GM12801 (cell line): ENCODE measurements around the gene ATF1.

Experiments used
- TF ChIP-seq, protein P1 (sequence below): IDR thresholded peaks from one replicate; pipeline ENCODE4 v1.5.1; 2011; ENCODE audit warnings: control low read depth; ENCODE audit not compliant: insufficient read length; ENCODE audit errors: extremely low read depth

ATF1 gene

DNA sequence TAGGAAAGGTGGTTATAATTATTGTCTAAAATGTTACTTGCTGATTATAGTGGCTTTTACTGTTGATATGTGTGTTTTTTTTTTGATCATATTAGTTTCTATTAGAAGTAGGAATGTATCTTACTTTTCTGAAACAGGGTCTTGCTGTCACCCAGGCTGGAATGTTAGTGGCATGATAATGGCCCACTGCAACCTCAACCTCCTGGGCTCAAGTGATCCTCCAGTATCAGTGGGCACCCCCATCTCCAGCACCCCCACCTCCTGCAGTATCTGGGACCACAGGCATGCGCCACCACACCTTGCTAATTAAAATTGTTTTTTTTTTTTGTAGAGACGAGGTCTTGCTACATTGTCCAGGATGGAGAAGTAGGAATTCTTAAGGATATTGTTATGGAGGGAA, 11.3 kb downstream of the ATF1 start:
- TF ChIP-seq, protein P1, sequence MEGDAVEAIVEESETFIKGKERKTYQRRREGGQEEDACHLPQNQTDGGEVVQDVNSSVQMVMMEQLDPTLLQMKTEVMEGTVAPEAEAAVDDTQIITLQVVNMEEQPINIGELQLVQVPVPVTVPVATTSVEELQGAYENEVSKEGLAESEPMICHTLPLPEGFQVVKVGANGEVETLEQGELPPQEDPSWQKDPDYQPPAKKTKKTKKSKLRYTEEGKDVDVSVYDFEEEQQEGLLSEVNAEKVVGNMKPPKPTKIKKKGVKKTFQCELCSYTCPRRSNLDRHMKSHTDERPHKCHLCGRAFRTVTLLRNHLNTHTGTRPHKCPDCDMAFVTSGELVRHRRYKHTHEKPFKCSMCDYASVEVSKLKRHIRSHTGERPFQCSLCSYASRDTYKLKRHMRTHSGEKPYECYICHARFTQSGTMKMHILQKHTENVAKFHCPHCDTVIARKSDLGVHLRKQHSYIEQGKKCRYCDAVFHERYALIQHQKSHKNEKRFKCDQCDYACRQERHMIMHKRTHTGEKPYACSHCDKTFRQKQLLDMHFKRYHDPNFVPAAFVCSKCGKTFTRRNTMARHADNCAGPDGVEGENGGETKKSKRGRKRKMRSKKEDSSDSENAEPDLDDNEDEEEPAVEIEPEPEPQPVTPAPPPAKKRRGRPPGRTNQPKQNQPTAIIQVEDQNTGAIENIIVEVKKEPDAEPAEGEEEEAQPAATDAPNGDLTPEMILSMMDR, result no peak

DNA sequence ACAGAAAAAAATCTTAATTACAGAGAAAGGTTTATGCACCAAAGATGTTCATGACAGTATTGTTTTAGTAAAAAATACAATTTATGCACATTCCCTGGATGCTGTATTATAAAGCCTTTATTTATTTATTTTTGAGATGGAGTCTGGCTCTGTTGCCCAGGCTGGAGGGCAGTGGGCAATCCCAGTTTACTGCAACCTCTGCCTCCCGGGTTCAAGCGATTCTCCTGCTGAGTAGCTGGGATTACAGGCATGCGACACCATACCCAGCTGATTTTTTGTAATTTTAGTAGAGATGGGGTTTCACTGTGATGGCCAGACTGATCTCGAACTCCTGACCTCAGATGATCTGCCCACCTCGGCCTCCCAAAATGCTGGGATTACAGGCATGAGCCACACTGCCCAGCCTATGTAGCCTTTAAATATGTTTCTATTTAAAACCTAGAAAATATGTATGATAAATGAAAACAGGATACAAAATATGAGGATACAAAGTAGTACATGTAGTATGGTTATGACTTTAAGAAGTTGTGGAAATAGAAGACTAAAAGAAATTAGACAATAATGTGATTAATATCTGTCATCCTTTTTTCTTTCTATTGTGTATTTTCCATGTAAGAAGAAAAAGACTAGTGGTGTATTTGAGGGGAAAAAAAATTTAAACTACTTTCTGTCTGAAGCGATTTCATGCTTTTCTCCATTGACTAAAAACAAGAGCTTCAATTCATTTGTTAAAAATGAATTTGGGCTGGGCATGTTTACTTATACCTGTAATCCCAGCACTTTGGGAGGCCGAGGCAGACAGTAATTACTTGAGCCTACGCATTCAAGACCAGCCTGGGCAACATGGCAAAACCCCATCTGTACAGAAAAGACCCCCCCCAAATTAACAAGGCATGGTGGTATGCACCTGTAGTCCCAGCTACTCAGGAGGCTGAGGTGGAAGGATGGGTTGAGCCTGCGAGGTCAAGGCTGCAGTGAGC, 13.1 kb downstream of the ATF1 start:
- TF ChIP-seq, protein P1, result no peak

DNA sequence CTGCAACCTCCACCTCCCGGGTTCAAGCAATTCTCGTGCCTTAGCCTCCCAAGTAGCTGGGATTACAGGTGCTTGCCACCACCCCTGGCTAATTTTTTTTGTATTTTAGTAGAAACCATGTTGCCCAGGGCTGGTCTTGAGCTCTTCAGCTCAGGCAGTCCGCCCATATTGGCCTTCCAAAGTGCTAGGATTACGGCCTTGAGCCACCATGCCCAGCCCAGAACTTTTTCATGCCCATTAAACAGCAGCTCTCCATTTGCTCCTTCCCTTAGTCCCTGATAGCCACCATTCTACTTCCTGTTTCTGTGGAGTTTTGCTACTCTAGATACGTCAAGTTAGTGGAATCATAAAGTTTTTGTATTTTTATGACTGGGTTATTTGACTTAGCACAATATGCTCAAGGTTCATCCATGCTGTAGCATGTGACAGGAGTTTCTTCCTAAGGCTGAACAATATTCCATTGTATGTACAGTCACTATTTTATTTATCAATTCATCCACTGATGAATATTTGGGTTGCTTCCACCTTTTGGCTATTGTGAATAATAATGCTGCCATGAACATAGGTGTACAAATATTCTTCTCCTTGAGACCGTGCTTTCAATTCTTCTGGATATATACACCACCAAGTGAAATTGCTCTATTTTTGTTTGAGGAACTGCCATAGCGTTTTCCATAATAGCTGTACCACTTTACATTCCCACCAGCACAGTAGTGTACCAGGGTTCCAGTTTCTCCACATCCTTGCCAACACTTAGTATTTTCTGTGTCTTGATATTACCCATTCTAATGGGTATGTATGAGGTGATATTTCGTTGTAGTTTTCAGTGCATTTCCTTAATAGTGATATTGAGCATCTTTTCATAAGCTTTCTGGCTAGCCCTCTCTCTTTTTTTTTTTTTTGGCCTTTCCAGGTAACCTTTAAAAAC, 15.0 kb downstream of the ATF1 start:
- TF ChIP-seq, protein P1, result no peak

DNA sequence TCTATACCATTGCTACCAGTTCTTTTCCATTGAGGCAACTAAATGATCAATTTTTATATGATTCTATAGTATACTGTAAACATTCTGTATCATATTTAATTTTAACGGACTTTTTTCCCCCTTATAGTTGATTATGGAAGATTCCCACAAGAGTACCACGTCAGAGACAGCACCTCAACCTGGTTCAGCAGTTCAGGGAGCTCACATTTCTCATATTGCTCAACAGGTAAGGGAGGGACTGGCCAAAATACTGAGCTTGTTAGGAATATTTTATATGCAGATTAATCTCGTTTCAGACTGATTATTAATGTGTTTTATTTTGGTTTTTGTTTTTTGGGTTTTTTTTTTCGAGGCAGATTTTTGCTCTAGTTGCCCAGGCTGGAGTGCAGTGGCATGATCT, 16.1 kb downstream of the ATF1 start:
- TF ChIP-seq, protein P1, result no peak

DNA sequence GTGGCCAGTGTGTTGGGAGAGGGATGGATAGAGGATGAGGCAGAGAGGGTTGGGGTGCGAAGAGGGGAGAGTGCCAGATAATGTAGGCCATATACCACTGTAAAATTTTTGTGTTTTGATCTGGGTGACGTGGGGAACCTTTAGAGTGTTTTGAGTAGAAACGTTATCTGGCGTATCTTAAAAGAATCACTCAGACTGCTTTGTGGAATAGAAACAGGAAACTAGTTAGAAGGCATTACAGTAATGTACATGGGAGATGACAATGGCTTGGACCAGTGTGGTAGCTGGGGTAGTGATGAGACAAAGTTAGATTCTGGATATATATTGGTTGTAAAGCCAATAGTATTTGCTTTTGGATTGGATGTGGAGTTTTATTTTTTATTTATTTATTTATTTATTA, 20.6 kb downstream of the ATF1 start:
- TF ChIP-seq, protein P1, result no peak

DNA sequence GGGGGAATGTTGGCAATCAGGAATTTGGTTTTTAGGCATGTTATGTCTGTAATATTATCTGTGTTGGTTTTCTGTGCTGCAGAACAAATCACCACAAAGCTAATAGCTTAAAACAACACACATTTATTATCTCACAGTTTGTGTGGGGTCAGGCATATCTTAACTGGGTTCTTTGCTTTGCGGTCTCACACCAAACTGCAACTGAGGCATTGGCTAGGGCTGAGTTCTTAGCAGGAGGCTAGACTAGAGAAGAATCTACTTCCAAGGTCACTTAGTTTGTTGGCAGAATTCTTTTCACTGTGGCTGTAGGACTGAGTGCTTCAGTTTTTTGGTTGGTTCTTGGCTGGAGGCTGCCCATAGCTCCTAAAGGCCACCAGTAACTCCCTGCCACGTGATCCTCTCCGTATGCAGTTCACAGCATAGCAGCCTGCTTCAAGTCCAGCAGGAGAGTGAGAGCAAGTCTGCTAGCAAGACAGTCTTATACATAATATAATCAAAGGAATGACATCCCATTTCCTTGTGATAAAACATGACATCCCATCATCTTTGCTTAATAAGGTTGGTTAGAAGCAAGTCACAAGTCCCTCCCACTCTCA, 21.6 kb downstream of the ATF1 start:
- TF ChIP-seq, protein P1, result no peak
